NCI-H2227 treated with DMSO at 0.1 percent for 48 hours (cell line): Measurements from ENCODE around the gene WWC1.

Experiments
- DNase-seq: peaks from one replicate; lab custom pipeline; 2025; lab: John Stamatoyannopoulos, UW

Gene WWC1

DNA sequence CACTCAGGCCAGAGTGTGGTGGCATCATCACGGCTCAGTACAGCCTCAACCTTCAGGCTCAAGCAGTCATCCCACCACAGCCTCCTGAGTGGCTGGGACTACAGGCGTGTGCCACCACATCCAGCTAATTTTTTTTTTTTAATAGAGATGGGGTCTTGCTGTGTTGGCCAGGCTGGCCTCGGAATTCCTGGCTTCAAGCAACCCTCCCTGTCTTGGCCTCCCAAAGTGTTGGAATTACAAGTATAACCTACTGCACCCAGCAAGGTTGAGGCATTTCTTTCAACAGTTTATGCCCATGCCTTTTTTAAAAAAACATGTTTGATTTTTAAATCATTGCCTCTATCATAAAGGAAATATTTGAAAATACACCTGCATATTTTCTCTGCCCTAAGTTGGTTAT is 197.6 kb downstream of the WWC1 start:
- no peak for DNase-seq

DNA sequence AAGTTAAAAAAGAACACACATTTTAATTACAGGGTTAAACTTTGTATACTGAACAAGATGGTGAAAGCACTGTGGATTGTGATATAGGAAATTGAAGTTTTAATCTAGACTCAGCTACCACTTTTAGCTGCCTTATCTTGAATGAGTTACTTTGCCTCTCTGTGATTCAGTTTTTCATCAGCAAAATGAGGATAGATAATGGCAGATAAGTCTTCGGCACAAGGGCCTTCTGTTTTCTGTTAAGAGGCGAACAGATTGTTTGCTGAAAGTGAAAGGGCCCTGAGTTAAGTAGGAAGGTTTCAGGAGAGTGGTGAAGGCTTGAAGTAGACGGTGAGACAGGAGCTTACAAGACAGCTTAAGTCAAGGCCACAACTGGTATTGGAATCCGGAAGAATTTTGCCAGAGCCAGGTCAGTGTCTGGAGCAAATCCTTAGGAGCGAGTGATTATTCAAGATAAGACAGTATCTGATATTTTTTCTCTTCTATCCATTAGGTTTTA is 202.7 kb downstream of the WWC1 start:
- DNase-seq, result no peak

DNA sequence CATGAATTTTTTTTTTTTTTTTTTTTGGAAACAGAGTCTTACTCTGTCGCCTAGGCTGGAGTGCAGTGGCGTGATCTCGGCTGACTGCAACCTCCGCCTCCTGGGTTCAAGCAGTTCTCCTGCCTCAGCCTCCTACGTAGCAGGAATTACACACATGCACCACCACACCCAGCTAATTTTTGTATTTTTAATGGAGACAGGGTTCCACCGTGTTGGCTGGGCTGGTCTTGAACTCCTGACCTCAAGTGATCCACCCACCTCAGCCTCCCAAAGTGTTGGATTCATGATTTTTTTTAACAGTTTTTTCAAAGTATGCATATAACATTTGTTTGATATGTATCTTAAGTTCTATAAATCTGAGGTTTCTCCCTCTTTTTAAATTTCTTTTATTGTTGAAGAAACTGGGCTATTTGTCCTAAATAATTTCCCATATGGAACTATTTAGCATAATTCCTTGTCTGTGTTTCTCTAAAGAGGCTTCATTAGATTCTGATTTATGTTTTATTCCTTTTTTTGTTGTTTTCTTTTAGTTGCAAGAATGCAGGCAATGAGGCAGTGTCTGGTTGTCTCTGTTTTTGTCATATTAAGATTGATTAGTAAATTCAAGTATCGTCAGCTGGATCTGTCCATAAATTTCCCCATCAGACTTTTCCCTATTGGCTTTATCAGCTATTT is 211.3 kb downstream of the WWC1 start:
- DNase-seq, result no peak

DNA sequence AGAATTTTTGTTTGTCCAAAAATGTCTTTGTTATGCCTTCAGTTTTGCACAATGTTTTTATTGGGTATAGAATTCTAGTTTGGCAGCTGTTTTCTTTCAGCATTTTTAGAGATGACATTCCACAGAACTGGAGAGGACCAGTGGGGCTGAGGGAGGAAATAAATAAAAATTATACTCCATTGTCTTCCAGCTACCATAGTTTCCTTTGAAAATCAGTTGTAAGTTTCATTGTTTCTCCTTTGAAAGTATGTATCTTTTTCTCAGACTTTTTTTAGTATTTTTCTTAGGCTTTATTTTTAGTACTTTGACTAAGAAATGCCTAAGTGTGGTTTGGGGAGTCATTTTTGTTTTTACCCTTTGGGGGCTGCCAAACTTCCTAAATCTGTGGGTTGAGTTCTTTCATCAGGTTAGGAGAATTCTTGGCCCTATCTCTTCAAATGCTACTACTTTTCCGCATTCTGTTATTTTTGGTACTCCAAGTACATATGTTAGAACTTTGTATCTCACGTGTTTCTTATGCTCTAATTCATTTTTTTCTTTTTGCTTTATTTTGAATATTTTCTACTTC is 222.5 kb downstream of the WWC1 start:
- no peak for DNase-seq
